ENCODE results near the gene RPS3.

DNA sequence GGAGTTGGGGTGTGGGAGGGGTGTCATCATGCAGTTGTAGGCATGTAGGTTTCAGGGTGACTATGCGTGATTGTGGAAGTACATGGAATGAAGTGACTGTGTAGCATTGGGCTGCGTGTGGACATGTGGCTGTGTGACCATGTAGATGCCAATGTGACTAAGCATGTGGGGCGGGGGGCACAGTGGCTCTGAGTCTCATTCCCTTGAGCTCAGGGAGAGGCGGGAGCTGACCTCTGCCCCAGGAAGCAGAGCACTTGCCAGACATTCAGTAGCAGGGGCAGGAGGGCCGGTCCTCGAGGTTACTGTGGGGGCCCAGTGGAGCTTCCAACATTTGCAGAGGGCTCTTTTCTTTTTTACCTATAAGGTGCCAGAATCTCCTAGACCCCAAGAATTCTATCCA, 34.1 kb downstream of the RPS3 start:
- TF ChIP-seq POLR2AphosphoS5 (IDR thresholded peaks at IDR 0.05; ENCODE audit: low read depth, low read length) (no peak), CTCF (IDR thresholded peaks at IDR 0.05) (no peak), GABPA (IDR thresholded peaks at IDR 0.05; ENCODE audit: low read depth) (no peak), SIN3A (IDR thresholded peaks at IDR 0.05; ENCODE audit: borderline replicate concordance, low read depth, low read length) (no peak), JUND (IDR thresholded peaks at IDR 0.05) (no peak), TCF12 (IDR thresholded peaks at IDR 0.05) (no peak), FOSL2 (IDR thresholded peaks at IDR 0.05; ENCODE audit: borderline replicate concordance, low read depth) (no peak), RFX5 (IDR thresholded peaks at IDR 0.05; ENCODE audit: low read length) (no peak)
- TF ChIP-seq, protein P1, sequence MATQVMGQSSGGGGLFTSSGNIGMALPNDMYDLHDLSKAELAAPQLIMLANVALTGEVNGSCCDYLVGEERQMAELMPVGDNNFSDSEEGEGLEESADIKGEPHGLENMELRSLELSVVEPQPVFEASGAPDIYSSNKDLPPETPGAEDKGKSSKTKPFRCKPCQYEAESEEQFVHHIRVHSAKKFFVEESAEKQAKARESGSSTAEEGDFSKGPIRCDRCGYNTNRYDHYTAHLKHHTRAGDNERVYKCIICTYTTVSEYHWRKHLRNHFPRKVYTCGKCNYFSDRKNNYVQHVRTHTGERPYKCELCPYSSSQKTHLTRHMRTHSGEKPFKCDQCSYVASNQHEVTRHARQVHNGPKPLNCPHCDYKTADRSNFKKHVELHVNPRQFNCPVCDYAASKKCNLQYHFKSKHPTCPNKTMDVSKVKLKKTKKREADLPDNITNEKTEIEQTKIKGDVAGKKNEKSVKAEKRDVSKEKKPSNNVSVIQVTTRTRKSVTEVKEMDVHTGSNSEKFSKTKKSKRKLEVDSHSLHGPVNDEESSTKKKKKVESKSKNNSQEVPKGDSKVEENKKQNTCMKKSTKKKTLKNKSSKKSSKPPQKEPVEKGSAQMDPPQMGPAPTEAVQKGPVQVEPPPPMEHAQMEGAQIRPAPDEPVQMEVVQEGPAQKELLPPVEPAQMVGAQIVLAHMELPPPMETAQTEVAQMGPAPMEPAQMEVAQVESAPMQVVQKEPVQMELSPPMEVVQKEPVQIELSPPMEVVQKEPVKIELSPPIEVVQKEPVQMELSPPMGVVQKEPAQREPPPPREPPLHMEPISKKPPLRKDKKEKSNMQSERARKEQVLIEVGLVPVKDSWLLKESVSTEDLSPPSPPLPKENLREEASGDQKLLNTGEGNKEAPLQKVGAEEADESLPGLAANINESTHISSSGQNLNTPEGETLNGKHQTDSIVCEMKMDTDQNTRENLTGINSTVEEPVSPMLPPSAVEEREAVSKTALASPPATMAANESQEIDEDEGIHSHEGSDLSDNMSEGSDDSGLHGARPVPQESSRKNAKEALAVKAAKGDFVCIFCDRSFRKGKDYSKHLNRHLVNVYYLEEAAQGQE (IDR thresholded peaks at IDR 0.05; ENCODE audit: low read depth, low read length): no peak
- TF ChIP-seq, protein P2, sequence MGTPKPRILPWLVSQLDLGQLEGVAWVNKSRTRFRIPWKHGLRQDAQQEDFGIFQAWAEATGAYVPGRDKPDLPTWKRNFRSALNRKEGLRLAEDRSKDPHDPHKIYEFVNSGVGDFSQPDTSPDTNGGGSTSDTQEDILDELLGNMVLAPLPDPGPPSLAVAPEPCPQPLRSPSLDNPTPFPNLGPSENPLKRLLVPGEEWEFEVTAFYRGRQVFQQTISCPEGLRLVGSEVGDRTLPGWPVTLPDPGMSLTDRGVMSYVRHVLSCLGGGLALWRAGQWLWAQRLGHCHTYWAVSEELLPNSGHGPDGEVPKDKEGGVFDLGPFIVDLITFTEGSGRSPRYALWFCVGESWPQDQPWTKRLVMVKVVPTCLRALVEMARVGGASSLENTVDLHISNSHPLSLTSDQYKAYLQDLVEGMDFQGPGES (IDR thresholded peaks at IDR 0.05; ENCODE audit: low read depth, low read length): no peak
